ENCODE data around the gene SFXN2.

- no peak for TF ChIP-seq POLR2A (IDR thresholded peaks at IDR 0.05; ENCODE audit: low read length)
- no peak for TF ChIP-seq GATA1 (IDR thresholded peaks at IDR 0.05; ENCODE audit: low read depth, low read length)
These were observed 30.7 kb downstream of the SFXN2 start for GRCh38 chr10:102745157-102745556.

Measured in erythroblast (primary cell).